PC-9 (cell line): ENCODE measurements around the gene ZNF717. TPM values are rescaled to one million over a fixed set of nuclear protein-coding genes. Genes with fewer than 3 reads are reported as not detected.

ENCODE experiments used
- BruUV-seq: library from RNA; stranded (reverse); fragments of 400-500 nt; replicated peaks from 2 replicates; lab custom pipeline; 2021; lab: Mats Ljungman, UMichigan
- CTCF ChIA-PET: fragments of 300-600 bp; sonication (Branson Sonifier 250); formaldehyde crosslinking; loops from one replicate; lab custom pipeline; 2022; ENCODE audit warnings: antibody characterized with exemption; lab: Charles Lee
- POLR2A ChIA-PET: fragments of 300-600 bp; sonication (Branson Sonifier 250); formaldehyde crosslinking; loops from one replicate; lab custom pipeline; 2022; ENCODE audit warnings: antibody characterized with exemption; ENCODE audit not compliant: unreplicated experiment; lab: Charles Lee
- DNase-seq, 2 experiments: peaks; one replicate each; pipeline versions ENCODE4 v3.0.0 to v3.0.0-alpha.2; 2015 to 2022; ENCODE audit warnings: mixed read lengths in 1 of 2
- H2AFZ ChIP-seq: fragments of 200-600 bp; sonication (generic); 2 replicates; pipeline ENCODE4 v1.8.1; 2017; ENCODE audit warnings: antibody characterized with exemption
- H3F3A ChIP-seq: fragments of 200-600 bp; sonication (generic); 2 replicates; pipeline ENCODE4 v1.8.1; 2017; ENCODE audit warnings: antibody characterized with exemption, mild to moderate bottlenecking, low read depth; ENCODE audit not compliant: insufficient read depth
- H3K27ac ChIP-seq: fragments of 200-600 bp; sonication (generic); 2 replicates; pipeline ENCODE4 v1.6.1; 2016; ENCODE audit warnings: mixed run types
- H3K27me3 ChIP-seq: fragments of 200-600 bp; sonication (generic); 2 replicates; pipeline ENCODE4 v1.6.1; 2016; ENCODE audit warnings: low read depth, mixed run types; ENCODE audit not compliant: insufficient read depth
- H3K36me3 ChIP-seq: fragments of 200-600 bp; sonication (generic); 2 replicates; pipeline ENCODE4 v1.6.1; 2016; ENCODE audit warnings: low read depth, mixed run types
- H3K4me1 ChIP-seq: fragments of 200-600 bp; sonication (generic); replicated peaks from 2 replicates; pipeline ENCODE4 v1.6.1; 2016; ENCODE audit warnings: mixed run types; ENCODE audit not compliant: insufficient read depth
- H3K4me2 ChIP-seq: fragments of 200-600 bp; sonication (generic); 2 replicates; pipeline ENCODE4 v1.6.1; 2017; ENCODE audit warnings: mixed run types
- H3K4me3 ChIP-seq: fragments of 200-600 bp; sonication (generic); 2 replicates; pipeline ENCODE4 v1.6.1; 2016; ENCODE audit warnings: mixed run types
- H3K79me2 ChIP-seq: fragments of 200-600 bp; sonication (generic); 2 replicates; pipeline ENCODE4 v1.6.1; 2017; ENCODE audit warnings: low read depth, mixed run types
- H3K9me2 ChIP-seq: fragments of 200-600 bp; sonication (generic); 2 replicates; pipeline ENCODE4 v1.8.1; 2017; ENCODE audit warnings: mild to moderate bottlenecking; ENCODE audit not compliant: insufficient read depth
- H3K9me3 ChIP-seq: fragments of 200-600 bp; sonication (generic); 2 replicates; pipeline ENCODE4 v1.8.1; 2016; ENCODE audit warnings: low read depth; ENCODE audit not compliant: insufficient read depth
- H4K20me1 ChIP-seq: fragments of 200-600 bp; sonication (generic); 2 replicates; pipeline ENCODE4 v1.8.1; 2017; ENCODE audit not compliant: insufficient read depth
- EZH2 ChIP-seq: fragments of 200-600 bp; sonication (generic); IDR thresholded peaks from 2 replicates; pipeline ENCODE4 v1.8.0; 2017; ENCODE audit warnings: antibody characterized with exemption, low read depth
- intact Hi-C: fragments of 100-400 bp; cut with micrococcal nuclease; formaldehyde crosslinking; loops from one replicate; pipeline ENCODE4 v1.10.0; 2022; ENCODE audit not compliant: unreplicated experiment
- microRNA-seq: library from miRNA; unstranded; fragments of <30 nt; microRNA quantifications from one replicate; pipeline ENCODE4 v1.2.0, GENCODE V29; 2021; ENCODE audit warnings: borderline number of aligned reads, borderline replicate concordance
- total RNA-seq: library from RNA; stranded (reverse); gene quantifications from 2 replicates; pipeline ENCODE4 v1.2.3, GENCODE V29; 2021
- TF ChIP-seq, protein P1 (sequence below): fragments of 200-600 bp; sonication (generic); conservative IDR thresholded peaks from 2 replicates; pipeline ENCODE4 v1.6.1; 2017; ENCODE audit warnings: mixed run types, antibody characterized with exemption, mild to moderate bottlenecking, moderate library complexity

ZNF717 gene
- total RNA-seq, 1 experiment from 2014 or later, result 30.3 TPM

DNA sequence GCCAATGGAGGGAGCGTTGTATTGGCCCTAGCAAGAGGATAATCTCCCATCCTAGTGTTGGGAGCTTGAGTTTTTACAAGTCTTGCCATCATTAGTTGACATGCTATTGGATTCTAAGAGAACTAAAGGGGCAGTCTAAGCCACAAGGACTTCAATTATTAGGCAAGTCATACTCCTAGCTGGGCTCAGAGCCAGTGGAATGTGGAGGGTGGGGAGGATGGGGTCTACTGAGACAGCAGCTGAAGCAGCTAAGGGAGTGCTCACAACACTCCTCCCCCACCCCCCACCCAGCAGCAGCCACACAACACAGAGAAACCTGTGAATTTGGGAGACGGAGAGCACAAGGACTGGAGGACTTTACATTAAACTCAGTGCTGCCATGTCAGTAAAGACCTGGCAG, 93.3 kb downstream of the ZNF717 start:
- CTCF ChIA-PET, result no interaction called here
- Histone ChIP-seq H3K27ac (no peak overlapping the region), H2AFZ (no peak overlapping the region), H3K27me3 (no peaks in the 10 kb centered on the region), H3K4me3 (no peak overlapping the region), H4K20me1 (no peaks in the 10 kb centered on the region), H3K36me3 (no peaks in the 10 kb centered on the region), H3K4me2 (no peak overlapping the region), H3F3A (no peaks in the 10 kb centered on the region), H3K4me1 (no peaks in the 10 kb centered on the region), H3K79me2 (no peaks in the 10 kb centered on the region), H3K9me2 (no peaks in the 10 kb centered on the region), H3K9me3 (no peaks in the 10 kb centered on the region)
- POLR2A ChIA-PET, result no interaction called here
- no peak for DNase-seq
- TF ChIP-seq, protein P1, sequence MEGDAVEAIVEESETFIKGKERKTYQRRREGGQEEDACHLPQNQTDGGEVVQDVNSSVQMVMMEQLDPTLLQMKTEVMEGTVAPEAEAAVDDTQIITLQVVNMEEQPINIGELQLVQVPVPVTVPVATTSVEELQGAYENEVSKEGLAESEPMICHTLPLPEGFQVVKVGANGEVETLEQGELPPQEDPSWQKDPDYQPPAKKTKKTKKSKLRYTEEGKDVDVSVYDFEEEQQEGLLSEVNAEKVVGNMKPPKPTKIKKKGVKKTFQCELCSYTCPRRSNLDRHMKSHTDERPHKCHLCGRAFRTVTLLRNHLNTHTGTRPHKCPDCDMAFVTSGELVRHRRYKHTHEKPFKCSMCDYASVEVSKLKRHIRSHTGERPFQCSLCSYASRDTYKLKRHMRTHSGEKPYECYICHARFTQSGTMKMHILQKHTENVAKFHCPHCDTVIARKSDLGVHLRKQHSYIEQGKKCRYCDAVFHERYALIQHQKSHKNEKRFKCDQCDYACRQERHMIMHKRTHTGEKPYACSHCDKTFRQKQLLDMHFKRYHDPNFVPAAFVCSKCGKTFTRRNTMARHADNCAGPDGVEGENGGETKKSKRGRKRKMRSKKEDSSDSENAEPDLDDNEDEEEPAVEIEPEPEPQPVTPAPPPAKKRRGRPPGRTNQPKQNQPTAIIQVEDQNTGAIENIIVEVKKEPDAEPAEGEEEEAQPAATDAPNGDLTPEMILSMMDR, result no peak
- TF ChIP-seq EZH2, result no peak
- intact Hi-C loops, result no loop called here
- no TSS peak for BruUV-seq

DNA sequence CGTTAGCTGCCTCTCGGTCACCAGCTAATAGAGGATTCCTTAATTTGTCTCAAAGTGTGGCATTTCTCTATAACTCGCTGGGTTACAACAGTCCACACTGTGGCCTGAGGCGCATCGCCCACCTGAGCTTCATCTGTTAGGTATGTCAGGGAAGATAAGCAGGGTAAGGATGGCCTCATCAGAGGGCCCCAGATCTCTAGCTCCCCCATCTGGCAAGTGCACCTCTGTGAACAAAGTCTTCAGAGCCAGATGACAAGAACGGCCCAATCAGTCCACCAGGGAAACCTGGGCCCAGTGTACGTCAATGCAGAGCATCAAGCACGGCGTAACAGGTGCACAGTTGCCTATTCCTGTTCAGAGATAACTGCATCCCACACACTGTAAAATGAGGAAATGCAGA, 98.0 kb downstream of the ZNF717 start:
- no peak for DNase-seq
- BruUV-seq, result no TSS peak
- CTCF ChIA-PET, result no interaction called here

More for the DNA sequence above, 98.0 kb downstream of the ZNF717 start:
- TF ChIP-seq, protein P1, result no peak
- no peak for TF ChIP-seq EZH2
- H3K9me2 ChIP-seq, result no peaks in the 10 kb centered on the region
- POLR2A ChIA-PET, result no interaction called here
- intact Hi-C loops, result no loop called here
- no peaks in the 10 kb centered on the region for H3K36me3 ChIP-seq
- H2AFZ ChIP-seq, result no peak overlapping the region
- H4K20me1 ChIP-seq, result no peaks in the 10 kb centered on the region
- H3K4me1 ChIP-seq, result no peaks in the 10 kb centered on the region
- no peaks in the 10 kb centered on the region for H3K27me3 ChIP-seq
- H3K4me2 ChIP-seq, result no peak overlapping the region
- no peaks in the 10 kb centered on the region for H3K9me3 ChIP-seq
- H3K27ac ChIP-seq, result no peak overlapping the region
- no peaks in the 10 kb centered on the region for H3F3A ChIP-seq
- no peaks in the 10 kb centered on the region for H3K79me2 ChIP-seq
- H3K4me3 ChIP-seq, result no peak overlapping the region

Small RNA genes lying within 50 kb of the gene (microRNA-seq; reads per million reads assigned to microRNA genes)
- not detected for gene MIR4273

Other genes starting within 250 kb of the ZNF717 start
- gene FRG2C, start 121.2 kb downstream of the ZNF717 start, total RNA-seq, result not detected in 2 replicates